KBM-7 (cell line): ENCODE measurements around the gene CTSF.
"Not testable (repeated sequence)": the region's sequence is repeated elsewhere in the genome, so short reads cannot be mapped to it uniquely, and the experiment has no call there.

Experiments used
- DNase-seq: peaks from one replicate; pipeline ENCODE4 v3.0.0-alpha.2; 2015
- in situ Hi-C: fragments of 300-500 bp; cut with MboI; formaldehyde crosslinking; loops from 2 replicates; pipeline ENCODE4 v1.14.3; 2020; ENCODE audit warnings: low sequenced_read_pairs, low pct_unique_long_range_greater_than_20kb, mixed read lengths

CTSF gene

GRCh38 chr11:66543263-66544107 is 24.9 kb downstream of the CTSF start:
- in situ Hi-C loops: no loop called here
- DNase-seq: peak; percentile 79

- DNase-seq: peak; percentile 23
- in situ Hi-C loops: no loop called here
Observed at GRCh38 chr11:66542362-66542761, 26.0 kb downstream of the CTSF start.

- in situ Hi-C loops: no loop called here
- no peak for DNase-seq
Observed at GRCh38 chr11:66541892-66542291, 26.5 kb downstream of the CTSF start.

- DNase-seq, in situ Hi-C loops: not testable (repeated sequence)
Observed at GRCh38 chr11:66540598-66540997, 27.8 kb downstream of the CTSF start.

GRCh38 chr11:66539870-66540213 is 28.6 kb downstream of the CTSF start:
- in situ Hi-C loops: no loop called here

GRCh38 chr11:66539170-66539869 is 29.1 kb downstream of the CTSF start:
- no peak for DNase-seq
- in situ Hi-C loops: no loop called here

More at GRCh38 chr11:66539870-66540213, 28.6 kb downstream of the CTSF start:
- DNase-seq: no peak

- in situ Hi-C loops: no loop called here
- no peak for DNase-seq
Observed at GRCh38 chr11:66532784-66533183, 35.6 kb downstream of the CTSF start.

GRCh38 chr11:66531841-66532240 is 36.6 kb downstream of the CTSF start:
- DNase-seq: no peak
- in situ Hi-C loops: no loop called here

- in situ Hi-C loops: no loop called here
- no peak for DNase-seq
Observed at GRCh38 chr11:66530927-66531709, 37.3 kb downstream of the CTSF start.

- in situ Hi-C loops: no loop called here
- no peak for DNase-seq
Observed at GRCh38 chr11:66529655-66530054, 38.8 kb downstream of the CTSF start.

GRCh38 chr11:66529069-66529468 is 39.3 kb downstream of the CTSF start:
- in situ Hi-C loops: no loop called here
- DNase-seq: no peak

GRCh38 chr11:66524304-66525040 is 43.9 kb downstream of the CTSF start:
- no peak for DNase-seq
- in situ Hi-C loops: no loop called here

GRCh38 chr11:66523611-66524010 is 44.8 kb downstream of the CTSF start:
- no peak for DNase-seq
- in situ Hi-C loops: no loop called here
